GM12878 (cell line): ENCODE data around the gene SERPINI1. TPM values are rescaled to one million over a fixed set of nuclear protein-coding genes. Genes with fewer than 3 reads are reported as not detected.

Experiments
- ATAC-seq: fragments of 200-7000 bp; cut with Tn5 transposase; 3 replicates; pipeline ENCODE4 v1.9.1; 2020; ENCODE audit warnings: mild to moderate bottlenecking, moderate library complexity
- BruUV-seq: library from RNA; stranded (reverse); fragments of 400-500 nt; replicated peaks from 2 replicates; lab custom pipeline; 2021; lab: Mats Ljungman, UMichigan
- CTCF ChIA-PET: fragments of 300-600 bp; sonication (Branson Sonifier 250); formaldehyde crosslinking; extraction: SDS; loops from one replicate; lab custom pipeline; 2021; ENCODE audit warnings: inconsistent platforms; lab: Yijun Ruan, JAX
- POLR2A ChIA-PET: fragments of 350-600 bp; formaldehyde crosslinking; extraction: SDS; loops from one replicate; lab custom pipeline; 2021; ENCODE audit warnings: inconsistent platforms; lab: Charles Lee
- RAD21 ChIA-PET: fragments of 300-600 bp; sonication (Branson Sonifier 250); formaldehyde crosslinking; loops from one replicate; lab custom pipeline; 2023; ENCODE audit warnings: antibody characterized with exemption; ENCODE audit not compliant: unreplicated experiment; lab: Charles Lee
- SMC1A ChIA-PET: fragments of 300-600 bp; sonication (Branson Sonifier 250); formaldehyde crosslinking; loops from one replicate; lab custom pipeline; 2023; ENCODE audit not compliant: unreplicated experiment, uncharacterized antibody; lab: Charles Lee
- DNase-seq: peaks from one replicate; pipeline ENCODE4 v3.0.0-alpha.2; 2011; ENCODE audit warnings: low read depth, low spot score
- FAIRE-seq: peaks from 3 replicates; lab custom pipeline; 2011; peaks lifted over from hg19 to GRCh38; lab: Jason Lieb, UNC
- H2AFZ ChIP-seq: 2 replicates; pipeline ENCODE4 v1.6.0; 2011; ENCODE audit warnings: low read depth, low read length, control low read depth; ENCODE audit not compliant: control insufficient read depth
- H3K27ac ChIP-seq: 2 replicates; pipeline ENCODE4 v1.5.1; 2011; ENCODE audit warnings: control low read depth; ENCODE audit not compliant: control insufficient read depth, insufficient read depth
- H3K27me3 ChIP-seq, 2 experiments: replicated peaks in 1 of 2; 2 replicates each; pipeline versions ENCODE4 v1.6.0 to v1.6.1; 2011; ENCODE audit warnings: low read length in 1 of 2; ENCODE audit not compliant: control insufficient read depth in 2 of 2, insufficient read depth in 2 of 2
- H3K36me3 ChIP-seq, 2 experiments: 2 replicates each; pipeline ENCODE4 v1.5.1; 2011; ENCODE audit warnings: low read length in 1 of 2; ENCODE audit not compliant: control insufficient read depth in 2 of 2, insufficient read depth in 2 of 2
- H3K4me1 ChIP-seq: 2 replicates; pipeline ENCODE4 v1.6.1; 2011; ENCODE audit warnings: mild to moderate bottlenecking, low read length, moderate library complexity, mixed read lengths; ENCODE audit not compliant: control insufficient read depth, insufficient read depth
- H3K4me2 ChIP-seq: 2 replicates; pipeline ENCODE4 v1.6.0; 2011; ENCODE audit warnings: control low read depth; ENCODE audit not compliant: control insufficient read depth, insufficient read depth
- H3K4me3 ChIP-seq: fragments of 200-600 bp; sonication (generic); 2 replicates; pipeline ENCODE4 v1.5.1; 2016
- H3K79me2 ChIP-seq: 2 replicates; pipeline ENCODE4 v1.6.0; 2011; ENCODE audit warnings: low read length; ENCODE audit not compliant: control insufficient read depth, insufficient read depth
- H3K9ac ChIP-seq: 2 replicates; pipeline ENCODE4 v1.8.0; 2011; ENCODE audit warnings: low read length, control low read depth, mixed read lengths; ENCODE audit not compliant: control insufficient read depth, insufficient read depth
- H3K9me3 ChIP-seq: replicated peaks from 3 replicates; pipeline ENCODE4 v1.5.1; 2011; ENCODE audit warnings: mild to moderate bottlenecking, low read length; ENCODE audit not compliant: control insufficient read depth, insufficient read depth
- H4K20me1 ChIP-seq: 2 replicates; pipeline ENCODE4 v1.6.0; 2011; ENCODE audit not compliant: control insufficient read depth, insufficient read depth
- BCL3 ChIP-seq: IDR thresholded peaks from 2 replicates; pipeline ENCODE4 v1.6.1; 2011; ENCODE audit warnings: borderline replicate concordance, low read depth, mild to moderate bottlenecking, moderate library complexity, low read length; ENCODE audit not compliant: insufficient read depth, poor library complexity, severe bottlenecking
- EZH2 ChIP-seq: IDR thresholded peaks from 2 replicates; pipeline ENCODE4 v1.6.1; 2012; ENCODE audit warnings: low read depth, mild to moderate bottlenecking, control low read depth, inconsistent platforms, low read length, borderline replicate concordance; ENCODE audit not compliant: control insufficient read depth
- IRF5 ChIP-seq: fragments of 450-650 bp; IDR thresholded peaks from 2 replicates; pipeline ENCODE4 v1.6.1; 2017; ENCODE audit warnings: borderline replicate concordance
- MEF2A ChIP-seq: IDR thresholded peaks from 2 replicates; pipeline ENCODE4 v1.6.1; 2011; ENCODE audit warnings: low read depth, mild to moderate bottlenecking, low read length, moderate library complexity; ENCODE audit not compliant: insufficient read depth
- NR2C1 ChIP-seq: fragments of 450-650 bp; IDR thresholded peaks from 2 replicates; pipeline ENCODE4 v1.6.1; 2017; ENCODE audit warnings: antibody characterized with exemption, mild to moderate bottlenecking, moderate library complexity
- PML ChIP-seq: IDR thresholded peaks from 2 replicates; pipeline ENCODE4 v1.6.1; 2012; ENCODE audit warnings: low read length, inconsistent platforms
- POLR2AphosphoS5 ChIP-seq: IDR thresholded peaks from 2 replicates; pipeline ENCODE4 v1.6.1; 2011; ENCODE audit warnings: mild to moderate bottlenecking, low read length, inconsistent platforms
- SMC3 ChIP-seq: IDR thresholded peaks from 2 replicates; pipeline ENCODE4 v1.6.1; 2011; ENCODE audit warnings: low read length, improper control_type of control experiment, borderline replicate concordance
- STAT3 ChIP-seq: IDR thresholded peaks from 2 replicates; pipeline ENCODE4 v1.6.1; 2011; ENCODE audit warnings: low read depth, low read length, improper control_type of control experiment
- TCF3 ChIP-seq: IDR thresholded peaks from 2 replicates; pipeline ENCODE4 v1.6.1; 2012; ENCODE audit warnings: low read depth, mild to moderate bottlenecking, low read length, borderline replicate concordance; ENCODE audit not compliant: insufficient read depth
- YBX1 ChIP-seq: fragments of 450-650 bp; IDR thresholded peaks from 2 replicates; pipeline ENCODE4 v1.6.1; 2016; ENCODE audit warnings: antibody characterized with exemption
- ZNF24 ChIP-seq: fragments of 450-650 bp; IDR thresholded peaks from 2 replicates; pipeline ENCODE4 v1.6.1; 2017; ENCODE audit warnings: antibody characterized with exemption, mild to moderate bottlenecking
- WGBS: methylation state at CpG from one replicate; pipeline ENCODE4 v1.1.6; 2016; ENCODE audit warnings: low lambda C conversion rate; ENCODE audit not compliant: insufficient replicate concordance, insufficient coverage; ENCODE audit errors: missing lambda C conversion rate; 5-methylcytosine and 5-hydroxymethylcytosine counted together
- in situ Hi-C: fragments of 300-500 bp; cut with MboI; formaldehyde crosslinking; loops from 9 replicates; pipeline ENCODE4 v1.14.3; 2018; ENCODE audit warnings: mixed read lengths
- intact Hi-C: fragments of 100-400 bp; cut with micrococcal nuclease; formaldehyde crosslinking; loops from one replicate; pipeline ENCODE4 v1.14.2; 2022; ENCODE audit not compliant: unreplicated experiment
- polyA plus RNA-seq, 11 experiments: library from polyadenylated mRNA; depleted of rRNA in 4 of 11; unstranded in 6 of 11; stranded (reverse) in 5 of 11; fragments of >200 nt; fragmentation: Nextera tagmentation in 4 of 11; fragmentation: Illumina TruSeq in 1 of 11; extraction: Ambion mirVana in 4 of 11; extraction: Trizol in 1 of 11; gene quantifications; 1 replicate in 1 of 11; 2 replicates in 10 of 11; pipeline versions ENCODE4 v1.2.1 to v1.2.3, GENCODE V29; 2011 to 2016; ENCODE audit warnings: inconsistent platforms in 2 of 11, missing spikeins in 2 of 11, low read depth in 1 of 11
- total RNA-seq, 4 experiments: library from RNA; depleted of rRNA in 3 of 4; stranded (reverse); fragments of >200 nt in 3 of 4; fragmentation: Illumina TruSeq in 1 of 4; extraction: Trizol in 1 of 4; gene quantifications; 2 replicates each; pipeline versions ENCODE4 v1.2.1 to v1.2.3, GENCODE V29; 2013 to 2021
- TF ChIP-seq, protein P1 (sequence below): fragments of 450-650 bp; IDR thresholded peaks from 2 replicates; pipeline ENCODE4 v1.6.1; 2018; ENCODE audit warnings: borderline replicate concordance, mild to moderate bottlenecking; ENCODE audit not compliant: partially characterized antibody

SERPINI1 gene
- total and polyA plus RNA-seq, 10 of the 15 experiments (the other 5 are each of a cell fraction or from before 2014, with no cell fraction given) = 1.5 to 7.6 (median 3.6) TPM

DNA sequence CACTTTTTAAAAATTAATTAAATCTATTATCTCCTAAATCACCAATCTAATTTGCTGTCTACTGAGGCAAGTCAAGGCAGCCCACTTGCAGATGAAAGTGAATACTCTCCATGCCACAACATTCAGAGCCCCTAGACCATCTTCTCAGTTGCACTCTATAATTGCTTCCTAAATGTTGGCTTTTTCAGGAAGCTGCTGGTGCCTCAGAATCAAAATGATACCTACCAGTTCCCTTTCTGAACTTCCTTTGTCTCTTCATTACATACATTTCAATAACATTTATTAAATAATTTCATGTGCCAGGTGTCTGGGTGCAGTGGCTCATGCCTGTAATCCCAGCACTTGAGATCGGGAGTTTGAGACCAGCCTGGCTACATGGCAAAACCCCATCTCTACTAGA lies 124.1 kb downstream of the SERPINI1 start:
- CTCF ChIA-PET = interaction anchor here (1.2 kb wide), 1 partner anchor 479 kb away, joined by 3 read pairs; the partner anchor contains the start of gene ZBBX
- no peaks in the 10 kb centered on the region for H3K79me2 ChIP-seq
- in situ Hi-C loops (no loop called here), intact Hi-C loops (no loop called here)
- POLR2A ChIA-PET = no interaction called here
- H3K4me1 ChIP-seq = no peaks in the 10 kb centered on the region
- H3K4me2 ChIP-seq = no peak overlapping the region
- DNase-seq (no peak), FAIRE-seq (peak; percentile 96), ATAC-seq (no peak)
- H3K27ac ChIP-seq = no peak overlapping the region
- H3K36me3 ChIP-seq = no peaks in the 10 kb centered on the region
- no peak overlapping the region for H3K9ac ChIP-seq
- no peaks in the 10 kb centered on the region for H4K20me1 ChIP-seq
- 40% methylated on average over 1 of the region's 1 CpG for WGBS
- no peak overlapping the region for H2AFZ ChIP-seq
- SMC1A ChIA-PET = interaction anchor here (0.7 to 1.0 kb wide), 2 partner anchors 60 to 97 kb away, joined by 3 to 5 read pairs; no protein-coding TSS in a partner anchor
- no peaks in the 10 kb centered on the region for H3K9me3 ChIP-seq
- RAD21 ChIA-PET = no interaction called here
- H3K4me3 ChIP-seq = no peak overlapping the region
- TF ChIP-seq EZH2 (no peak), STAT3 (no peak), NR2C1 (no peak), POLR2AphosphoS5 (no peak), ZNF24 (no peak)
- H3K27me3 ChIP-seq = no peaks in the 10 kb centered on the region
- BruUV-seq = no TSS peak

DNA sequence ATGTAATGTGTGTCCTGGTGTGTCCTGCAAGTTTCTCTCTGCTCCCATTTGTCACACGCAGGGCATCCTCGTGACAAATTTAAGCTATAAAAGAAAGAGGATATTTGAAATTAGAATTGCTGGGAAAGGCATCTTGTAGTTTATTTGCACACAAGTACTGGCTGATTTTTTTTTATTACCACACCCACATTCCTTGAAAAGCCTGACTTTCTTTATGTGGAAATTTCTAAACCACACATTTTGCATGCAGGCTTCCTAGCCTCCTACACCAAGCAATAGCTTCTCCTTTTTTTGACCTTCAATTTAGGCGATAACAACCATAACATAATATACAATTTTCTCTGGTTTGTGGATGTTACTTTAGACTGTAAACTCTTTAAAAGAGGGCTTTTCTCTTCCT lies 126.1 kb downstream of the SERPINI1 start:
- Histone ChIP-seq H3K4me1 (no peaks in the 10 kb centered on the region), H3K36me3 (no peaks in the 10 kb centered on the region), H3K79me2 (no peaks in the 10 kb centered on the region), H3K9me3 (no peaks in the 10 kb centered on the region), H2AFZ (no peak overlapping the region), H3K27ac (no peak overlapping the region), H3K9ac (no peak overlapping the region), H3K4me2 (no peak overlapping the region; the same call in 1 of the 2 replicates), H4K20me1 (no peaks in the 10 kb centered on the region), H3K27me3 (no peaks in the 10 kb centered on the region), H3K4me3 (no peak overlapping the region)
- ChIA-PET CTCF (interaction anchor here (2.4 kb wide), 1 partner anchor 10 kb away, joined by 9 read pairs; no protein-coding TSS in a partner anchor), POLR2A (no interaction called here), RAD21 (no interaction called here), SMC1A (interaction anchor here (0.9 to 1.6 kb wide), 3 partner anchors 12 to 177 kb away, joined by 3 read pairs; no protein-coding TSS in a partner anchor)
- in situ Hi-C loops = no loop called here
- no peak for ATAC-seq
- FAIRE-seq = no peak
- no peak for DNase-seq
- intact Hi-C loops = no loop called here
- WGBS = 33% methylated on average over 3 of the region's 3 CpGs
- no TSS peak for BruUV-seq
- TF ChIP-seq TCF3 = no peak
- TF ChIP-seq MEF2A = no peak
- TF ChIP-seq YBX1 = no peak
- TF ChIP-seq, protein P1, sequence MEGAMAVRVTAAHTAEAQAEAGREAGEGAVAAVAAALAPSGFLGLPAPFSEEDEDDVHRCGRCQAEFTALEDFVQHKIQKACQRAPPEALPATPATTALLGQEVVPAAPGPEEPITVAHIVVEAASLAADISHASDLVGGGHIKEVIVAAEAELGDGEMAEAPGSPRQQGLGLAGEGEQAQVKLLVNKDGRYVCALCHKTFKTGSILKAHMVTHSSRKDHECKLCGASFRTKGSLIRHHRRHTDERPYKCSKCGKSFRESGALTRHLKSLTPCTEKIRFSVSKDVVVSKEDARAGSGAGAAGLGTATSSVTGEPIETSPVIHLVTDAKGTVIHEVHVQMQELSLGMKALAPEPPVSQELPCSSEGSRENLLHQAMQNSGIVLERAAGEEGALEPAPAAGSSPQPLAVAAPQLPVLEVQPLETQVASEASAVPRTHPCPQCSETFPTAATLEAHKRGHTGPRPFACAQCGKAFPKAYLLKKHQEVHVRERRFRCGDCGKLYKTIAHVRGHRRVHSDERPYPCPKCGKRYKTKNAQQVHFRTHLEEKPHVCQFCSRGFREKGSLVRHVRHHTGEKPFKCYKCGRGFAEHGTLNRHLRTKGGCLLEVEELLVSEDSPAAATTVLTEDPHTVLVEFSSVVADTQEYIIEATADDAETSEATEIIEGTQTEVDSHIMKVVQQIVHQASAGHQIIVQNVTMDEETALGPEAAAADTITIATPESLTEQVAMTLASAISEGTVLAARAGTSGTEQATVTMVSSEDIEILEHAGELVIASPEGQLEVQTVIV = no peak
- TF ChIP-seq PML = no peak
- no peak for TF ChIP-seq SMC3
- no peak for TF ChIP-seq BCL3
- no peak for TF ChIP-seq IRF5
